Measurements from ENCODE around the gene TRIM47. TPM values are rescaled to one million over a fixed set of nuclear protein-coding genes. Genes with fewer than 3 reads are reported as not detected.

TRIM47 gene
- total and polyA plus RNA-seq, 2 of the 13 experiments (the other 11 are each of a cell fraction or from before 2014, with no cell fraction given): 33.5 to 82.0 TPM

- POLR2A ChIA-PET: interaction anchor here (1.0 to 3.6 kb wide), 5 partner anchors 13 to 130 kb away, joined by 3 to 16 read pairs (median 6); partner anchors contain the start of gene TRIM47
- Histone ChIP-seq H3K4me3 (replicated peaks in 1 of 3; ENCODE audit: insufficient read depth in 1 of 3, low read depth in 2 of 3, low read length in 3 of 3) (no peak overlapping the region), H3K9me3 (ENCODE audit: low read length) (no peaks in the 10 kb centered on the region), H4K20me1 (ENCODE audit: insufficient read depth, low read length) (no peaks in the 10 kb centered on the region), H3K36me3 (replicated peaks in 1 of 2; ENCODE audit: control insufficient read depth in 1 of 2, insufficient read depth in 2 of 2, low read length in 2 of 2) (no peaks in the 10 kb centered on the region), H3K27me3 (ENCODE audit: control insufficient read depth in 1 of 2, insufficient read depth in 2 of 2, low read length in 2 of 2) (no peaks in the 10 kb centered on the region), H2AFZ (ENCODE audit: low read length) (no peak overlapping the region), H3K27ac (ENCODE audit: extremely low read length, insufficient read depth, low read length) (no peak overlapping the region), H3K4me2 (ENCODE audit: low read depth, low read length) (no peak overlapping the region), H3K9ac (ENCODE audit: insufficient read depth, low read depth, low read length) (no peak overlapping the region), H3K79me2 (ENCODE audit: insufficient read depth, low read length) (no peaks in the 10 kb centered on the region), H3K4me1 (ENCODE audit: insufficient read depth, low read length) (peaks cover 28% of the 10 kb centered on the region)
- DNase-seq (ENCODE audit: low spot score) (no peak), ATAC-seq (no peak), FAIRE-seq (no peak)
- in situ Hi-C loops (cut with HindIII; ENCODE audit: extremely low pct_ligation_motif_present, low pct_unique_long_range_greater_than_20kb) (loop anchor here (5.0 kb wide), 1 partner anchor 97 kb away; no protein-coding TSS in a partner anchor), intact Hi-C loops (cut with micrococcal nuclease; ENCODE audit: unreplicated experiment) (no loop called here)
- 69% methylated on average over 11 of the region's 11 CpGs for WGBS (ENCODE audit: low lambda C conversion rate)
- CTCF ChIA-PET (ENCODE audit: low intra/inter-chr PET ratio, low total read pairs): no interaction called here
- no TSS peak for BruUV-seq (replicated peaks)
- no peak for TF ChIP-seq MBNL3 (CRISPR knock-in tag; conservative IDR thresholded peaks at IDR 0.05)
- no peak for TF ChIP-seq THYN1 (CRISPR knock-in tag; IDR thresholded peaks at IDR 0.05; ENCODE audit: borderline replicate concordance, low read depth)
- no peak for TF ChIP-seq MLXIP (CRISPR knock-in tag; IDR thresholded peaks at IDR 0.05; ENCODE audit: borderline replicate concordance)
- no peak for TF ChIP-seq ARID2 (CRISPR knock-in tag; IDR thresholded peaks at IDR 0.05; ENCODE audit: borderline replicate concordance)
- TF ChIP-seq ZNF343 (CRISPR knock-in tag; IDR thresholded peaks at IDR 0.05): no peak
- TF ChIP-seq SOX5 (CRISPR knock-in tag; IDR thresholded peaks at IDR 0.05; ENCODE audit: borderline replicate concordance): no peak
- TF ChIP-seq TBX3 (IDR thresholded peaks at IDR 0.05; ENCODE audit: borderline replicate concordance): no peak
- TF ChIP-seq ZBTB25 (CRISPR knock-in tag; IDR thresholded peaks at IDR 0.05): no peak
- no peak for TF ChIP-seq REST (IDR thresholded peaks at IDR 0.05; ENCODE audit: borderline replicate concordance in 1 of 2, low read depth in 1 of 2, low read length in 2 of 2)
- TF ChIP-seq ZNF326 (CRISPR knock-in tag; IDR thresholded peaks at IDR 0.05; ENCODE audit: borderline replicate concordance): no peak
- TF ChIP-seq MEF2D (CRISPR knock-in tag; IDR thresholded peaks at IDR 0.05): no peak
- no peak for TF ChIP-seq ZNF660 (CRISPR knock-in tag; IDR thresholded peaks at IDR 0.05; ENCODE audit: borderline replicate concordance, low read depth)
- no peak for TF ChIP-seq ZNF569 (CRISPR knock-in tag; IDR thresholded peaks at IDR 0.05; ENCODE audit: borderline replicate concordance)
These were observed 31.5 kb upstream of the TRIM47 start for GRCh38 chr17:75909812-75910274.

All from HepG2 (cell line).